NT2/D1 (cell line): Measurements from ENCODE around the gene TPTE2.
"Not testable (repeated sequence)": the region's sequence is repeated elsewhere in the genome, so short reads cannot be mapped to it uniquely, and the experiment has no call there.

ENCODE experiments used
- SUZ12 ChIP-seq: IDR thresholded peaks from 2 replicates; pipeline ENCODE4 v1.6.1; 2011; ENCODE audit not compliant: insufficient read length, insufficient read depth; ENCODE audit errors: extremely low read depth
- YY1 ChIP-seq: IDR thresholded peaks from 2 replicates; pipeline ENCODE4 v1.6.1; 2011; ENCODE audit not compliant: insufficient read length, insufficient read depth

DNA sequence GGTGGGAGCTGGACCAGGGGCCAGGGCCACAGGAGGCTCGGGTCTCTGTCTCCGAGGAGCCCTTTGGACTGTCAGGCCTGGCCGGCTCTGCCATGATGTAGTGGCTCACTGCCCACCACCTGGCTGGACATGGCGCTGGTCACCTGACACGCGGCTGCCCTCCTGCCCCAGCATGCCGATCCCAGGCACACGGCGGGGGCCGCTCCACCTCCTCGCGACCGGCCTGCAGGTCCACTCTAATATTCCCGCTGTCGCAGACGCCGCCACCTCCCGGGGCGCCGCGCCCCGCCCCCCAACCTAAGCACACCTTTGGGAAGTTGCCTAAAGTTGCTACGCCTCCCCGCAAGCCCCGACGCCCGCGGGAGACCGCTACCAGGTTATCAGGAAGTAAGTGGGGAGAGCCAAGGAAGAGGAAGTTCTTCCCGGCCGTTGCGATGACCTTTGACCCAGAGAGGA, at the start of gene TPTE2:
- not testable (repeated sequence) for TF ChIP-seq SUZ12, YY1
